ENCODE results near the gene RYR3.

Gene RYR3

GRCh38 chr15:33742306-33742705 lies 431.5 kb downstream of the RYR3 start:
- in situ Hi-C loops (cut with HindIII; ENCODE audit: low sequenced_read_pairs), result no loop called here
- TF ChIP-seq CTCF (IDR thresholded peaks at IDR 0.05; ENCODE audit: low read depth, low read length, missing control alignments), result no peak
- DNase-seq (ENCODE audit: low read depth), result no peak

DNA sequence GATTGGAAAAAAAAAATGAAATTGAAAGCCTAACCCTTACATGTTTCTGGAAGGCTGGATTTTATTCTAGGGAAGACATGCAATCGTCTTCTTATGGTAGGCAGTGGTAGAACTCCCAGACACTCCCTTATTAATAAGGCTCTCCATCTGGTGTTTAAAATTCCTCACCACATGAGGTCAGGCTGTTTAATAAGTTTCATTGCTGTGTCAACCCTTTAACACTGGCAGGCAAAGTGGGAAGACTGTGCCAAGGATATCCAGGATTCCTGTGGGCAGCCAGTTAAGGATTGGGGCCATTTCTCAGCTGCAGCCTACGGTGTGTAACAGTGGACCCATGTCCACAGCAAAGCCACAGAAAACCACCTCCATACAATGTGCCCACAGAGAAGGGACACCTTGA lies 432.0 kb downstream of the RYR3 start:
- in situ Hi-C loops (cut with HindIII; ENCODE audit: low sequenced_read_pairs), result no loop called here
- no peak overlapping the region for H3K4me3 ChIP-seq (ENCODE audit: low read depth, low read length)
- DNase-seq (ENCODE audit: low read depth), result peak; percentile 24
- no peak for TF ChIP-seq CTCF (IDR thresholded peaks at IDR 0.05; ENCODE audit: low read depth, low read length, missing control alignments)

More at GRCh38 chr15:33742306-33742705, 431.5 kb downstream of the RYR3 start:
- H3K4me3 ChIP-seq (ENCODE audit: low read depth, low read length), result no peak overlapping the region

- no peak for DNase-seq (ENCODE audit: low read depth)
- in situ Hi-C loops (cut with HindIII; ENCODE audit: low sequenced_read_pairs), result no loop called here
- no peak overlapping the region for H3K4me3 ChIP-seq (ENCODE audit: low read depth, low read length)
- no peak for TF ChIP-seq CTCF (IDR thresholded peaks at IDR 0.05; ENCODE audit: low read depth, low read length, missing control alignments)
These were observed 435.4 kb downstream of the RYR3 start for GRCh38 chr15:33746203-33746602.

DNA sequence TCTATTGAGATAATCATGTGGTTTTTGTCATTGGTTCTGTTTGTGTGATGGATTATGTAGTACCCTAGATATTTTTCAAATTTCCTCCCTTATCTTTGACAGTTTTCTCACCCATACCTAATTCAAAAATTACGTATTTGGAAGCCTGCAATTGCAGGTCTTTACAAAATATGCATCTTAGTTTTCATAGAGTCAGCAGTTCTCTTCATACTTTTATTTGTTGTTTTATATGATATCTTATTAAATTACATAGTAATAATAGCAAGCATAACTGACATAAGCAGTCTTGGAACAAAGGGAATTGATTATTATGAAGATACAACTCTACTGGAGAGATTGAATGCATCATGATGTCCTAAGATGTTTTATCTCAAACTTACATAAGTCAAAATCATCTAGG lies 442.2 kb downstream of the RYR3 start:
- TF ChIP-seq CTCF (IDR thresholded peaks at IDR 0.05; ENCODE audit: low read depth, low read length, missing control alignments), result no peak
- no peak overlapping the region for H3K4me3 ChIP-seq (ENCODE audit: low read depth, low read length)
- DNase-seq (ENCODE audit: low read depth), result no peak
- in situ Hi-C loops (cut with HindIII; ENCODE audit: low sequenced_read_pairs), result no loop called here

DNA sequence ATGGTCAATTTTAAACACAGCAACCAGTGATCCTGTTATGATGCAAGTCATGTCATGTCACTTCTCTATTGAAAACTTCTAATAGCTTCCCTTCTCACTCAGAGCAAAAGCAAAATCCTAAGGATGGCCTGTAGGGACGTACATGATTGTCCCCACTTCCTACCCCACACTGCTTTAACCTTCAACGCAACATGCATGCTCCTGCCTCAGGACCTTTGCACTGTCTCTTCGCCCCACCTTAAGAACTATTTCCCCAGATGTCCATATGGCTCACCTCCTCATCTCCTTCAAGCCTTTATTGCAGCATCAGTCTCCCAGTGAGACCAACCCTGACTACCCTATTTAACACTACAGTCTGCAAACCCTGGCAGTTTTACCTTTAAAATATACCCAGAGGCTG lies 443.5 kb downstream of the RYR3 start:
- no peak for DNase-seq (ENCODE audit: low read depth)
- in situ Hi-C loops (cut with HindIII; ENCODE audit: low sequenced_read_pairs), result no loop called here
- H3K4me3 ChIP-seq (ENCODE audit: low read depth, low read length), result no peak overlapping the region
- no peak for TF ChIP-seq CTCF (IDR thresholded peaks at IDR 0.05; ENCODE audit: low read depth, low read length, missing control alignments)

DNA sequence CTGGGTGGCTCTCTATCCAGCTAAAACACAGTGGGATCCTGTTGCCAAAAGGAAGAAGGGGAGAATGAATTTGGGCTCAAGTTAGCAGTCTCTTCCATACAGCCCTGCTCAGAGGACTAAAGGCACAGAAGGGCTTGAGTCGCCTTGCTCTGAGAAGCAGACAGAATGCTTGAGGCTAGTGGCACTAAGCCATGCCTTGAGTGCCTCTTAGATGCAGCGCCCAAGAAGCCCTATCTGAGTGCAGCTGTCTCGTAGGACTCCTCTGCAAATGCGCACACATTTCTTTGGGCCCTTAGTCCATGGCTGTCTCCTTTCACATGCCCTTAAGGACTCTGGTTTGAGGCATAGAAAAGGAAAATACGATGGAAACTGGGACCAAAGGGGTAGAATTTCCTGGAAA lies 446.2 kb downstream of the RYR3 start:
- DNase-seq (ENCODE audit: low read depth), result no peak
- in situ Hi-C loops (cut with HindIII; ENCODE audit: low sequenced_read_pairs), result no loop called here
- no peak overlapping the region for H3K4me3 ChIP-seq (ENCODE audit: low read depth, low read length)
- TF ChIP-seq CTCF (IDR thresholded peaks at IDR 0.05; ENCODE audit: low read depth, low read length, missing control alignments), result no peak

Data from astrocyte of the cerebellum (primary cell).